Osteocyte (in vitro differentiated cells): Measurements from ENCODE around the gene P3H4. TPM values are rescaled to one million over a fixed set of nuclear protein-coding genes. Genes with fewer than 3 reads are reported as not detected.
A peak's percentile ranks its signal among the peaks of the same experiment; 100 is the strongest.

ENCODE experiments used
- DNase-seq: peaks from one replicate; pipeline ENCODE4 v3.0.0; 2021; ENCODE audit warnings: mixed read lengths; ENCODE audit not compliant: unreplicated experiment; ENCODE audit errors: extremely low spot score
- H3K27ac Mint-ChIP-seq: one replicate; pipeline ENCODE4 v1.8.0; 2021; ENCODE audit warnings: mild to moderate bottlenecking, mixed read lengths; ENCODE audit not compliant: unreplicated experiment
- H3K27me3 Mint-ChIP-seq: one replicate; pipeline ENCODE4 v1.8.0; 2021; ENCODE audit warnings: mixed read lengths; ENCODE audit not compliant: unreplicated experiment
- H3K36me3 Mint-ChIP-seq: one replicate; pipeline ENCODE4 v1.8.0; 2021; ENCODE audit warnings: mixed read lengths; ENCODE audit not compliant: unreplicated experiment
- H3K4me1 Mint-ChIP-seq: one replicate; pipeline ENCODE4 v1.8.0; 2021; ENCODE audit warnings: mixed read lengths; ENCODE audit not compliant: unreplicated experiment
- H3K4me3 Mint-ChIP-seq: one replicate; pipeline ENCODE4 v1.8.0; 2021; ENCODE audit warnings: mild to moderate bottlenecking, moderate library complexity, mixed read lengths; ENCODE audit not compliant: unreplicated experiment
- H3K9me3 Mint-ChIP-seq: one replicate; pipeline ENCODE4 v1.8.0; 2021; ENCODE audit warnings: mixed read lengths; ENCODE audit not compliant: unreplicated experiment
- total RNA-seq: library from RNA; stranded (reverse); gene quantifications from 2 replicates; pipeline ENCODE4 v1.2.1, GENCODE V29; 2021
- TF ChIP-seq, protein P1 (sequence below): fragments of 200-600 bp; sonication (generic); IDR thresholded peaks from 2 replicates; pipeline ENCODE4 v1.5.0; 2021; ENCODE audit warnings: antibody characterized with exemption, mild to moderate bottlenecking, moderate library complexity

P3H4 gene
- total RNA-seq, 1 donor from 2014 or later: 67.8 TPM

DNA sequence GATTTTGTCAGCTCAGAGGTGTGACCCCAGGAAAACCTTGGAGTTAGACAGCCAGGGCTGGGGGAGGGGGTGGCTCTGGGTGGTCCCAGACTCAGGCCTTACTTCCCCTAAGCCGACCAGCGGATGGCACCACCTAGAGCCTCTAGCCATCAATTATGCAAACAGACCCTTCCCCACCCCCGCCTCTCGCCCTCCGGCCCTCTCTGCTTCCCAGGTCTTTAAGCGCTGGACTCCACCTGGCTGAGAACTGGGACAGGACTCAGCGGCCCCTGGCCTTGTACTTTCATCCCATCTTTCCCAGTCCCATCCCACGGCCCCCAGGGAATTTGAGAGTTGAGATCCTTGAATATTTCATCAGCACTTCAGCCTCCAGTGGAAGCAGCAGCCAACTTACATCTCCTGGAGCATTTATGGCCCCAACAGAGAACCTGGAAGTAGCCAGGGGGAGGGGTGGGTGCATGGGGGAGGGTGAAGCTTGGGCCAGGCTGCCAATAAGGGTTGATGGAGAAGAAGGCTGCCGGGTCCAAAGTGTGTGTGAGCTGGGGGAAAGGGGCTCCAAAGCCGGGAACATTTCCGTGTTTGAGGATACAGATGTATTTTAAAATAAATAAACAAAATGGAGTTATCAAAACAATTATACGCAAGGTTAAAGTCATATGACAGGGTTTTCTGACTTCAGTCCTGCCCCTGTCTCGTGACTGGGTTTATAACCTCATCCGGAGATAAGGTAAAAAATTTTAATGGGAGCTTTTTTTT lies 17.8 kb downstream of the P3H4 start:
- H3K27me3 Mint-ChIP-seq: no peaks in the 10 kb centered on the region
- no peak for DNase-seq
- TF ChIP-seq, protein P1, sequence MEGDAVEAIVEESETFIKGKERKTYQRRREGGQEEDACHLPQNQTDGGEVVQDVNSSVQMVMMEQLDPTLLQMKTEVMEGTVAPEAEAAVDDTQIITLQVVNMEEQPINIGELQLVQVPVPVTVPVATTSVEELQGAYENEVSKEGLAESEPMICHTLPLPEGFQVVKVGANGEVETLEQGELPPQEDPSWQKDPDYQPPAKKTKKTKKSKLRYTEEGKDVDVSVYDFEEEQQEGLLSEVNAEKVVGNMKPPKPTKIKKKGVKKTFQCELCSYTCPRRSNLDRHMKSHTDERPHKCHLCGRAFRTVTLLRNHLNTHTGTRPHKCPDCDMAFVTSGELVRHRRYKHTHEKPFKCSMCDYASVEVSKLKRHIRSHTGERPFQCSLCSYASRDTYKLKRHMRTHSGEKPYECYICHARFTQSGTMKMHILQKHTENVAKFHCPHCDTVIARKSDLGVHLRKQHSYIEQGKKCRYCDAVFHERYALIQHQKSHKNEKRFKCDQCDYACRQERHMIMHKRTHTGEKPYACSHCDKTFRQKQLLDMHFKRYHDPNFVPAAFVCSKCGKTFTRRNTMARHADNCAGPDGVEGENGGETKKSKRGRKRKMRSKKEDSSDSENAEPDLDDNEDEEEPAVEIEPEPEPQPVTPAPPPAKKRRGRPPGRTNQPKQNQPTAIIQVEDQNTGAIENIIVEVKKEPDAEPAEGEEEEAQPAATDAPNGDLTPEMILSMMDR: no peak
- no peak overlapping the region for H3K4me3 Mint-ChIP-seq
- no peaks in the 10 kb centered on the region for H3K9me3 Mint-ChIP-seq
- peaks cover 24% of the 10 kb centered on the region for H3K4me1 Mint-ChIP-seq
- no peaks in the 10 kb centered on the region for H3K36me3 Mint-ChIP-seq
- no peak overlapping the region for H3K27ac Mint-ChIP-seq

DNA sequence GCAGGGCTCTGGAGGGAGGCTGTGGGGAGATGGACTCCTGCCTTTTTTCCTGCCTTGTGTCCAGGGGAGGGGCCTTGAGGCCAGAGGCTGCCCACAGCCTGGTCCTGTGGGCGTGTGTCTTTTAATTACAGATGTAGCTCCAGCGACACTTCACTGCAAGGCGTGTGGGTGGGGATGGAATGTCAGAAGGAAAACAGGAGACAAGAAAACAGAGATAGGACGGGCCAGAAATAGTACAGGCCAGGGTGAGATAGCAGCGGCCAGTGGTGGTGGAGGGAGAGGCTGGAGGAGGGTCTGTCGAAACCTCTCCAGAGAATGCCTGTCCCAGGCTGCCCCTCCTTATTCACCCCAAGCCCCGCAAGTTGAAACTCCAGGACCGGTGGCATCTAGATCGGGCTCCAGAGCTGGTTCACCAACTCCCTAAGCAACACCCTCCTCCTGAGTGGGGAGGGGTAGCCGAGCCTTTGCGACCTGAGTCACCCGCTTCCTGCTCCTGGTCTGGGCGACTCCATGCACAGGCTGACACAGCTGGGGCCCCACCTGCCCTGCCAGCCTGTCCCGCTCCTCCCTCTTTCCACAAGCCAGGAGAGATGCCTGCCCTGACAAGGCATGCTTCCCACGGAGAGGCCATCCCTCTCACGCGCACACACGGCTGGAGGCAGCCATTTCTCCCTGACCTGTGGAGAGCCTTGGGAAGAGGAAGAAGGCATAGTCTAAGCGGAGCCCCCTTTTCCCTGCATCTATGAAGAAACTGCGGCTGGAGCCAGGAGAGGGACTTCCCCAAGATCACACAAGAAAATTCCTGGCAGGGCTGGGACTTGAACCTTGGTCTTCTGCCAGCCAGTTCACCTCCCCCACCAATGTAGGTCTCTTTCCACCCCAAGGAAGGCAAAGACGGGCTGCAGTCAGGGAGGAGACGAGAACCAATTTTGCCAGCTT lies 18.6 kb downstream of the P3H4 start:
- TF ChIP-seq, protein P1: no peak
- peaks cover 24% of the 10 kb centered on the region for H3K4me1 Mint-ChIP-seq
- no peaks in the 10 kb centered on the region for H3K9me3 Mint-ChIP-seq
- no peak overlapping the region for H3K4me3 Mint-ChIP-seq
- peaks cover 4% of the 10 kb centered on the region for H3K27me3 Mint-ChIP-seq
- DNase-seq: no peak
- H3K36me3 Mint-ChIP-seq: no peaks in the 10 kb centered on the region
- peak overlapping the region; percentile 21 for H3K27ac Mint-ChIP-seq

DNA sequence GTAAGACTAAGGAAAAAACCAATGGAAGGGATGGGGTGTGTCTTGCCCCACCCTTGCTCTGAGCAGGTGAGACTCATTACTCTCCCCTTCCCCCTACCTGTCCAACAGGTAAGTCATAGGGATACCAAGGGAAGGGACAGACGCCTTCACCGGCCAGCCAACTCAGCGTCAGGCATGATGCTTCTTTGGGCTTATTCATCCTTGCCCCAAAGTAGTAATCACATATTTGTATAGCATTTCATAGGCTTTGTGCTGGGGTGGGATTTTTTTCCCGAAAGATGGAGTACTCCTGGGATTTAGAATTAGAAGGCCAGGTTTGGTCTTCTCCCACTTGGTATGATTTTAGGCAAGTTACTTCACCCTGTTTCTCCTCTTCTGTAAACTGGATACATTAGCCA lies 24.7 kb downstream of the P3H4 start:
- Mint-ChIP-seq H3K27me3 (peaks cover 4% of the 10 kb centered on the region), H3K4me1 (peaks cover 30% of the 10 kb centered on the region), H3K4me3 (peak overlapping the region; percentile 50), H3K27ac (no peak overlapping the region), H3K36me3 (no peaks in the 10 kb centered on the region), H3K9me3 (no peaks in the 10 kb centered on the region)
- DNase-seq: no peak
- TF ChIP-seq, protein P1: no peak

DNA sequence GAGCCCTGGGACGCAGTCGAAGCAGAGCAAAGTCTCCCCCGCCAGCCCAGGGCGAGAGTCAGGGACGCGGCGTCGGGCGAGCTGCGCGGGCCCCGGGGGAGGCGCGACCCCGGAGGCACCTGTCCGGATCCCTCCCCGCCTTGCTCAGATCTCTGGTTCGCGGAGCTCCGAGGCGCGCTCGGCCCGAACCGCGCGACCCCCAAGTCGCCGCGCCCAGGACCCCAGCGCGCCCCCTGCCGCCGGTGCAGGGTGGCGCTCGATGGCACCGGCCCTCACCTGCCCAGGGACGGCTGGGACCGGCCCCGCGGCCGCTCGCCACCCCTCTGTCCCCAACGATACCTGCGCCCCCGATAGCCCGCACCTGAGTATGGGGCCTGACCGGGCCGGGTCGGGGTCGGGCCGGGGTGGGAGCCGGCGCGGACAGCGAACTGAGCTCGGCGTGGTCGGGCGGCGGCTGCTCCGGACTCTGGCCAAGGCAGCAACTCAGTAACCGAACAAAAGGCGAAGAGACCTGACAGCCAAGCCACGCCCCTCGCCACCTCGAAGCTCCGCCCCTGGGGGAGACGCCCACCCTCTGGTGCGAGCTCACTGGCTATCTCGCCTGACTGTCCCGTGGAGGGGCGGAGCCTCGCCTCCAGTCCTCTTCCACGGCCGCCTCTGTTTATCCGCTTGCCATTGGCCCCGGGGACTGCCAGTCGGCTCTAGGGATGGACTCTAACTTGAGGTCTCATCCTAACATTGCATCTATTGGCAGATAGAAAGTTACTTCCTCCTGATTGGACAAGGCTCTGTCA lies 25.3 kb downstream of the P3H4 start, which contains the start of gene JUP:
Gene JUP, minus strand, starts transcription at position 485 of the 794 bp plus-strand sequence. CDS start 14,857 bp downstream, outside the sequence.
- peak; percentile 100 for DNase-seq
- H3K9me3 Mint-ChIP-seq: no peaks in the 10 kb centered on the region
- no peak within 1 kb of the TSS for H3K27ac Mint-ChIP-seq
- TF ChIP-seq, protein P1: peak; percentile 86
- peaks cover 32% of the 10 kb centered on the region for H3K4me1 Mint-ChIP-seq
- peaks cover 4% of the 10 kb centered on the region for H3K27me3 Mint-ChIP-seq
- no peaks in the 10 kb centered on the region for H3K36me3 Mint-ChIP-seq
- peak within 1 kb of the TSS; percentile 76 for H3K4me3 Mint-ChIP-seq
